T-cell (primary cell): ENCODE measurements around the gene ZSWIM4. TPM values are rescaled to one million over a fixed set of nuclear protein-coding genes. Genes with fewer than 3 reads are reported as not detected.

Experiments used
- ATAC-seq, 4 experiments: fragments of 200-7000 bp in 3 of 4; fragments of 150-1000 bp in 1 of 4; cut with Tn5 transposase; replicated peaks in 1 of 4; 1 replicate in 3 of 4; 2 replicates in 1 of 4; pipeline ENCODE4 v1.10.0; 2021; ENCODE audit warnings: moderate library complexity in 3 of 4, mild to moderate bottlenecking in 2 of 4, moderate number of reproducible peaks in 1 of 4
- CTCF ChIA-PET, 2 donors: fragments of 300-600 bp; sonication (Branson Sonifier 250); formaldehyde crosslinking; loops; one replicate each; lab custom pipeline; 2022; ENCODE audit warnings: antibody characterized with exemption in 2 of 2; lab: Charles Lee
- POLR2A ChIA-PET, 2 donors: fragments of 300-600 bp; sonication (Branson Sonifier 250); formaldehyde crosslinking; loops; one replicate each; lab custom pipeline; 2022; ENCODE audit warnings: antibody characterized with exemption in 2 of 2; lab: Charles Lee
- DNase-seq, 35 experiments: peaks; one replicate each; pipeline versions ENCODE4 v3.0.0 to v3.0.0-alpha.2; 2013 to 2023
- H3K27ac ChIP-seq: one replicate; pipeline ENCODE4 v1.5.1; 2013; ENCODE audit warnings: low read length
- H3K27me3 ChIP-seq, 2 experiments: replicated peaks in 1 of 2; 1 replicate in 1 of 2; 2 replicates in 1 of 2; pipeline versions ENCODE4 v1.6.1 to v1.7.0; 2013; ENCODE audit warnings: low read length in 1 of 2, mixed read lengths in 1 of 2; ENCODE audit not compliant: control insufficient read depth in 2 of 2, insufficient read depth in 2 of 2; ENCODE audit errors: extremely low read depth in 1 of 2
- H3K36me3 ChIP-seq, 2 donors: 1 replicate in 1 of 2; 2 replicates in 1 of 2; pipeline versions ENCODE4 v1.6.1 to v1.7.0; 2013; ENCODE audit warnings: low read length in 1 of 2; ENCODE audit not compliant: control insufficient read depth in 2 of 2, insufficient read depth in 1 of 2; ENCODE audit errors: extremely low read depth in 1 of 2
- H3K4me1 ChIP-seq, 2 experiments: 1 replicate in 1 of 2; 2 replicates in 1 of 2; pipeline versions ENCODE4 v1.6.1 to v1.7.0; 2013; ENCODE audit warnings: low read length in 2 of 2, mixed read lengths in 1 of 2; ENCODE audit not compliant: insufficient read depth in 2 of 2, control insufficient read depth in 1 of 2; ENCODE audit errors: extremely low read depth in 1 of 2
- H3K4me3 ChIP-seq, 2 donors: 1 replicate in 1 of 2; 2 replicates in 1 of 2; pipeline versions ENCODE4 v1.5.1 to v1.7.0; 2013; ENCODE audit warnings: mild to moderate bottlenecking in 2 of 2, low read length in 1 of 2, moderate library complexity in 1 of 2; ENCODE audit not compliant: control insufficient read depth in 1 of 2; ENCODE audit errors: extremely low read depth in 1 of 2
- H3K9me3 ChIP-seq: 2 replicates; pipeline ENCODE4 v1.7.0; 2013
- H3K27ac Mint-ChIP-seq, 2 donors: one replicate each; pipeline ENCODE4 v1.8.0; 2020 to 2021; ENCODE audit warnings: mild to moderate bottlenecking in 2 of 2, mixed read lengths in 2 of 2
- H3K27me3 Mint-ChIP-seq, 2 donors: one replicate each; pipeline ENCODE4 v1.8.0; 2021 to 2022; ENCODE audit warnings: mixed read lengths in 2 of 2
- H3K36me3 Mint-ChIP-seq: one replicate; pipeline ENCODE4 v1.8.0; 2021; ENCODE audit warnings: mixed read lengths
- H3K4me1 Mint-ChIP-seq, 3 donors: one replicate each; pipeline ENCODE4 v1.8.0; 2020 to 2022; ENCODE audit warnings: mixed read lengths in 3 of 3, mild to moderate bottlenecking in 1 of 3
- H3K4me3 Mint-ChIP-seq, 3 donors: one replicate each; pipeline ENCODE4 v1.8.0; 2020 to 2022; ENCODE audit warnings: mild to moderate bottlenecking in 3 of 3, mixed read lengths in 3 of 3, moderate library complexity in 3 of 3
- H3K9me3 Mint-ChIP-seq, 3 donors: one replicate each; pipeline ENCODE4 v1.8.0; 2020 to 2022; ENCODE audit warnings: mixed read lengths in 3 of 3
- WGBS: methylation state at CpG from one replicate; pipeline ENCODE4 v1.1.5; 2013; ENCODE audit warnings: missing lambda C conversion rate; ENCODE audit not compliant: insufficient coverage; 5-methylcytosine and 5-hydroxymethylcytosine counted together
- total RNA-seq, 35 experiments: library from RNA in 6 of 35; stranded (reverse) in 6 of 35; fragments of 120-200 nt in 1 of 35; gene quantifications; one replicate each; pipeline versions ENCODE4 v1.2.1 to v1.2.4 and lab custom pipeline; 2013 to 2026

ZSWIM4 gene
- total RNA-seq, 5 donors from 2014 or later (not counting 1 experiment from before 2014, with no cell fraction given), result 5.4 to 9.8 (median 9.0) TPM

GRCh38 chr19:13808856-13809255 lies 13.6 kb downstream of the ZSWIM4 start:
- Histone ChIP-seq H3K9me3 (no peaks in the 10 kb centered on the region), H3K27me3 (no peaks in the 10 kb centered on the region), H3K4me1 (no peaks in the 10 kb centered on the region), H3K4me3 (no peak overlapping the region), H3K36me3 (peaks cover 7 to 8% of the 10 kb centered on the region in 2 donors), H3K27ac (no peak overlapping the region)
- H3K9me3 Mint-ChIP-seq, result no peaks in the 10 kb centered on the region
- POLR2A ChIA-PET, result no interaction called here
- peaks cover 12% of the 10 kb centered on the region for H3K36me3 Mint-ChIP-seq
- 98% methylated on average over 34 of the region's 34 CpGs for WGBS
- DNase-seq, result no peak
- no peaks in the 10 kb centered on the region for H3K27me3 Mint-ChIP-seq
- CTCF ChIA-PET, result no interaction called here
- no peak overlapping the region for H3K4me3 Mint-ChIP-seq
- peaks cover 0 to 1% (median 0%) of the 10 kb centered on the region in 3 donors for H3K4me1 Mint-ChIP-seq
- no peak overlapping the region for H3K27ac Mint-ChIP-seq
- peak in 1 of 4 experiments; percentile 19 for ATAC-seq

GRCh38 chr19:13812544-13812943 lies 17.3 kb downstream of the ZSWIM4 start:
- DNase-seq (no peak), ATAC-seq (no peak)
- H3K4me3 Mint-ChIP-seq, result no peak overlapping the region
- H3K27ac Mint-ChIP-seq, result no peak overlapping the region
- peaks cover 0 to 9% of the 10 kb centered on the region in 2 experiments for H3K4me1 ChIP-seq
- no peak overlapping the region for H3K27ac ChIP-seq
- H3K36me3 ChIP-seq, result peaks cover 7 to 10% of the 10 kb centered on the region in 2 donors
- WGBS, result 97% methylated on average over 6 of the region's 11 CpGs
- H3K4me1 Mint-ChIP-seq, result peaks cover 0 to 5% (median 4%) of the 10 kb centered on the region in 3 donors
- POLR2A ChIA-PET, result interaction anchor here in 1 of 2 donors (0.7 kb wide), 1 partner anchor 57 kb away, joined by 3 read pairs; no protein-coding TSS in a partner anchor
- no peak overlapping the region for H3K4me3 ChIP-seq
- no peaks in the 10 kb centered on the region for H3K9me3 Mint-ChIP-seq
- CTCF ChIA-PET, result interaction anchor here (0.6 to 0.7 kb wide), 2 partner anchors 11 to 53 kb away, joined by 3 read pairs; no protein-coding TSS in a partner anchor
- peaks cover 6% of the 10 kb centered on the region for H3K36me3 Mint-ChIP-seq
- H3K9me3 ChIP-seq, result no peaks in the 10 kb centered on the region
- no peaks in the 10 kb centered on the region for H3K27me3 ChIP-seq
- no peaks in the 10 kb centered on the region for H3K27me3 Mint-ChIP-seq

GRCh38 chr19:13813147-13813546 lies 17.9 kb downstream of the ZSWIM4 start:
- no peak overlapping the region for H3K4me3 ChIP-seq
- Mint-ChIP-seq H3K27me3 (no peaks in the 10 kb centered on the region), H3K4me3 (no peak overlapping the region), H3K36me3 (peaks cover 7% of the 10 kb centered on the region), H3K27ac (no peak overlapping the region), H3K9me3 (no peaks in the 10 kb centered on the region), H3K4me1 (peaks cover 0 to 7% (median 5%) of the 10 kb centered on the region in 3 donors)
- H3K27me3 ChIP-seq, result no peaks in the 10 kb centered on the region
- H3K27ac ChIP-seq, result no peak overlapping the region
- H3K9me3 ChIP-seq, result no peaks in the 10 kb centered on the region
- peaks cover 0 to 12% of the 10 kb centered on the region in 2 experiments for H3K4me1 ChIP-seq
- no peak for ATAC-seq
- POLR2A ChIA-PET, result no interaction called here
- CTCF ChIA-PET, result no interaction called here
- DNase-seq, result no peak
- 71% methylated on average over 1 of the region's 2 CpGs for whole genome bisulfite sequencing
- H3K36me3 ChIP-seq, result peaks cover 7 to 10% of the 10 kb centered on the region in 2 donors

GRCh38 chr19:13814550-13814949 lies 19.3 kb downstream of the ZSWIM4 start:
- Mint-ChIP-seq H3K27ac (no peak overlapping the region), H3K4me3 (no peak overlapping the region), H3K4me1 (peaks cover 0 to 8% (median 5%) of the 10 kb centered on the region in 3 donors), H3K9me3 (no peaks in the 10 kb centered on the region), H3K36me3 (peaks cover 10% of the 10 kb centered on the region), H3K27me3 (no peaks in the 10 kb centered on the region)
- H3K4me3 ChIP-seq, result no peak overlapping the region
- WGBS, result 89% methylated on average over 21 of the region's 21 CpGs
- ATAC-seq (no peak), DNase-seq (no peak)
- H3K9me3 ChIP-seq, result no peaks in the 10 kb centered on the region
- H3K36me3 ChIP-seq, result peaks cover 5 to 9% of the 10 kb centered on the region in 2 donors
- no peak overlapping the region for H3K27ac ChIP-seq
- CTCF ChIA-PET, result interaction anchor here in 1 of 2 donors (0.6 kb wide), 1 partner anchor 498 kb away, joined by 4 read pairs; no protein-coding TSS in a partner anchor
- no peaks in the 10 kb centered on the region for H3K27me3 ChIP-seq
- POLR2A ChIA-PET, result no interaction called here
- peaks cover 0 to 12% of the 10 kb centered on the region in 2 experiments for H3K4me1 ChIP-seq

DNA sequence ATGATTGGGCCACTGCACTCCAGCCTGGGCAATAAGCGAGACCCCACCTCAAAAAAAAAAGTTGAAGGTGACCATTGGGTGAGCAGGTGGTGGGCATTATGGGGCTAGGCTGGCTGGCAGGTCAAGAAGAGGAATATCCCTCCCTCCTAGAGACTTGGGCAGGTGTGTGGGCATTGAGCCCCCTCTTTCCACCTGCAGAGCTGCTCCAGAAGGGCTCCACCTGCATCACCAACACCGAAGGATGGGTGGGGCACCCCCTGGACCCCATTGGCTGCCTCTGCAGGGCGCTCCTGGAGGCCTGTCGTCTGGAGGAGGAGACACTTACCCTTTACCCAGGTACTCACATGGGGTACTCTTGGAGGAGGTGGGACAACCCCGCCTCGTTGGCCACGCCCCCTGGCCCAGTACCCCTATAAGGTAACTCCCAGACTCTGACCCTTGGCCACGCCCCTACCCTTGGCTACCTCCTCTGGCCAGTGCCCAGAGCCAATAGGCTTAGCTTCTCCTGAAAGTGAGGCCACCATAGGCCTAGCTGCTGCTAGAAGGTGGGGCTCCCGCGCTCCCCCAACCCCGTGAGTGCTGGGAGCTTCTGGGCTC lies 21.9 kb downstream of the ZSWIM4 start:
- ChIA-PET CTCF (no interaction called here), POLR2A (no interaction called here)
- DNase-seq (no peak), ATAC-seq (peak; percentile 19 to 36 (median 30))
- Mint-ChIP-seq H3K9me3 (no peaks in the 10 kb centered on the region), H3K27ac (no peak overlapping the region), H3K27me3 (no peaks in the 10 kb centered on the region), H3K4me1 (peaks cover 0 to 8% (median 5%) of the 10 kb centered on the region in 3 donors), H3K4me3 (peak overlapping the region in 2 of 3 donors; percentile 46 to 57), H3K36me3 (peaks cover 14% of the 10 kb centered on the region)
- Histone ChIP-seq H3K4me3 (no peak overlapping the region), H3K27me3 (no peaks in the 10 kb centered on the region), H3K4me1 (peaks cover 0 to 12% of the 10 kb centered on the region in 2 experiments), H3K27ac (no peak overlapping the region), H3K9me3 (no peaks in the 10 kb centered on the region), H3K36me3 (peaks cover 4 to 5% of the 10 kb centered on the region in 2 donors)
- WGBS, result 59% methylated on average over 2 of the region's 11 CpGs

DNA sequence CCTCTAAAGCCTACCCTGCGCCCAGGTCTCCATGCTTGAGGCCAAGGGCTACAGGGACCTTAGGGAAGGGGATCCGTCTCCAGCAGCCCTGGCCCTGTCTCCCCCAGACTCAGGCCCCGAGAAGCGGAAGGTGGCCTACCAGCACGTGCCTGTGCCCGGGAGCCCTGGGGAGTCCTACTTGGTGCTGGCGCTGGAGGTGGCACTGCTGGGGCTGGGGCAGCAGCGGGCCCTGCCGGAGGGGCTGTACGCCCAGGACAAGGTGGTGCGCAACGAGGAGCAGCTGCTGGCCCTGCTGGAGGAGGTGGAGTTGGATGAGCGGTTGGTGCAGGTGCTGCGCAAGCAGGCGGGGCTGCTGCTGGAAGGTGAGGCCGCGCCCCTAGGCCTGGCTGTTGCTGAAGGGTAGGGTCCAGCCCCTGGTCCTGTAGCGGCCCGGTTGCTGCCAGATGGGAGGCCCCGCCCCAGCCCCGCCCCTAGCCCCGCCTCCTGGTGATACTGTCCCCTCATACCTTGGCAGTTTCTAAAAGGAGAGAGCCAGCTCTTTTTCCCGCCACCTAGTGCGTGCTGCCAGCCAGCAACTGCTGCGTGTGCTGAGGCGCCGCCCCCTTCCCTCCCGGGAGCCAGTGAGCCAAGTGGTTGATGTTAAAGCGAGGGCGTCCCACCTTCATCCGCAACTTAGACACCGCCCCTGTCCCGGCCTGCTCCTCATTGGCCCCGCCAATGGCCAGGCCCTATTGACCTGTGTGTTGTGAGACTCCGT lies 22.6 kb downstream of the ZSWIM4 start:
- H3K27me3 Mint-ChIP-seq, result no peaks in the 10 kb centered on the region
- no peaks in the 10 kb centered on the region for H3K9me3 Mint-ChIP-seq
- ChIA-PET CTCF (no interaction called here), POLR2A (no interaction called here)
- Histone ChIP-seq H3K9me3 (no peaks in the 10 kb centered on the region), H3K36me3 (peaks cover 4% of the 10 kb centered on the region in 2 donors), H3K27ac (no peak overlapping the region), H3K4me3 (no peak overlapping the region), H3K27me3 (no peaks in the 10 kb centered on the region), H3K4me1 (peaks cover 0 to 12% of the 10 kb centered on the region in 2 experiments)
- peaks cover 0 to 8% (median 5%) of the 10 kb centered on the region in 3 donors for H3K4me1 Mint-ChIP-seq
- H3K4me3 Mint-ChIP-seq, result peak overlapping the region in 2 of 3 donors; percentile 46 to 57
- DNase-seq, result peak in 8 of 35 experiments; percentile 34 to 69 (median 48)
- WGBS, result 94% methylated on average over 28 of the region's 35 CpGs
- peaks cover 14% of the 10 kb centered on the region for H3K36me3 Mint-ChIP-seq
- ATAC-seq, result peak; percentile 69 to 84 (median 74)
- H3K27ac Mint-ChIP-seq, result peak overlapping the region in 1 of 2 donors; percentile 64
